HG02884 (cell line): ENCODE measurements around the gene MFN2.
A peak's percentile ranks its signal among the peaks of the same experiment; 100 is the strongest.
"Not testable (repeated sequence)": the region's sequence is repeated elsewhere in the genome, so short reads cannot be mapped to it uniquely, and the experiment has no call there.

ENCODE experiments used
- ATAC-seq: cut with Tn5 transposase; IDR thresholded peaks from one replicate; pipeline ENCODE4 v1.9.1; 2021; ENCODE audit warnings: mild to moderate bottlenecking, moderate library complexity; ENCODE audit not compliant: unreplicated experiment

MFN2 gene

GRCh38 chr1:12015499-12015898 is 35.3 kb downstream of the MFN2 start:
- no peak for ATAC-seq

- no peak for ATAC-seq
Observed at GRCh38 chr1:12016182-12016581, 35.9 kb downstream of the MFN2 start.

GRCh38 chr1:12019858-12020509 is 39.7 kb downstream of the MFN2 start:
- ATAC-seq, result no peak

GRCh38 chr1:12021616-12022015 is 41.4 kb downstream of the MFN2 start:
- ATAC-seq, result no peak

- ATAC-seq, result no peak
Observed at GRCh38 chr1:12022036-12022435, 41.8 kb downstream of the MFN2 start.

- no peak for ATAC-seq
Observed at GRCh38 chr1:12026586-12026985, 46.3 kb downstream of the MFN2 start.

- ATAC-seq, result no peak
Observed at GRCh38 chr1:12028248-12028647, 48.0 kb downstream of the MFN2 start.

GRCh38 chr1:12028957-12029511 is 48.8 kb downstream of the MFN2 start:
- ATAC-seq, result no peak

GRCh38 chr1:12029720-12030339 is 49.6 kb downstream of the MFN2 start:
- no peak for ATAC-seq

GRCh38 chr1:12031039-12031980 is 51.1 kb downstream of the MFN2 start:
- ATAC-seq, result no peak

GRCh38 chr1:12032161-12032621 is 51.9 kb downstream of the MFN2 start:
- ATAC-seq, result no peak

GRCh38 chr1:12033441-12033840 is 53.2 kb downstream of the MFN2 start:
- ATAC-seq, result not testable (repeated sequence)

- ATAC-seq, result no peak
Observed at GRCh38 chr1:12034381-12034801, 54.1 kb downstream of the MFN2 start.

GRCh38 chr1:12035312-12035711 is 55.1 kb downstream of the MFN2 start:
- ATAC-seq, result no peak

- no peak for ATAC-seq
Observed at GRCh38 chr1:12037486-12038355, 57.5 kb downstream of the MFN2 start.

GRCh38 chr1:12038356-12039163 is 58.3 kb downstream of the MFN2 start:
- ATAC-seq, result no peak

- no peak for ATAC-seq
Observed at GRCh38 chr1:12039164-12039525, 58.9 kb downstream of the MFN2 start.

- peak; percentile 42 for ATAC-seq
Observed at GRCh38 chr1:12039824-12040456, 59.7 kb downstream of the MFN2 start.

- peak; percentile 61 for ATAC-seq
Observed at GRCh38 chr1:12040457-12041051, 60.3 kb downstream of the MFN2 start.
